ENCODE measurements around the gene AIG1. TPM values are rescaled to one million over a fixed set of nuclear protein-coding genes. Genes with fewer than 3 reads are reported as not detected.
"Not testable (repeated sequence)": the region's sequence is repeated elsewhere in the genome, so short reads cannot be mapped to it uniquely, and the experiment has no call there.

Gene AIG1
- total RNA-seq, 2 experiments from 2014 or later, result 0.40 to 0.85 TPM

DNA sequence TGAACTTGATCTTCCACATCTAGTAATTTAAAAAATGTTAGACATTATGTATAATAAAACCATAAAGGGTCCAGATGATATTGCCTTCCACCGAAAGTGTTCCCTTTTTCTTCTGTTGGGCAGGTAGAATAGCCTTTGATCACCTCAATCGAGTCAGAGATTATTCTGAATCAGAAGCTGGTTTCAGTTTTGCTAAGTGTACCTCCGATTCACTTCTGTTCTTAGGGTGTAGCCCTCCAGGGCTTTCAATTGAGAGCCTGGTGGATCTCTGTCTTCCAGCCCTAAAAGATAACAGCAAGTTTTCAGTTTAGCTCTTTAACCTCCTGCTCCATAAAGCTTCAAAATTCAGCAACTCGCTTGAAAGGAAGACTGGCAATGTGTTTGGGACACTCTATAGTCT, 21.1 kb upstream of the AIG1 start:
- BruUV-seq (replicated peaks), result no TSS peak
- H2AFZ ChIP-seq (ENCODE audit: low read length), result no peak overlapping the region

DNA sequence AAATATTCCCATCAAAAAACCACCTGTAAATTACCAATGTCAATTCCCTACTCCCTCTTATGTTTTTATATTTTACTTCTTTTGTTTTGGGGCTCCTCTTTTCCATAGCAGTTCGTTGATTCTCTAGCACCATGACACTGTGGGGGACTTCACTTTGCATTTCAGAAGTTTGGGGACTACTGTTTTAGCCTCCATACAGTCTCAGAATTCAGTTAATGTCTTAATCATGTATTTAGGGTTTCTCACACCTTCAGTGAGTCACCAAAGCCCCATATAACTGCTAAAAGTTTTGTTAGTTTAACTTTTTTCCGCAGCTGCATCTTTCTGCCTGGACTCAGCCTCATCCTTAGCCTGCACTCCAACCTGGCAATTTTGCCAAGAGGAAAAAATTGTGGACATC, 20.7 kb upstream of the AIG1 start:
- H2AFZ ChIP-seq (ENCODE audit: low read length), result no peak overlapping the region
- H3K4me1 ChIP-seq (ENCODE audit: insufficient read depth, low read length, poor library complexity, severe bottlenecking), result no peaks in the 10 kb centered on the region
- H3K4me3 ChIP-seq (ENCODE audit: low read depth, low read length, poor library complexity, severe bottlenecking), result no peak overlapping the region
- H3K79me2 ChIP-seq (ENCODE audit: insufficient read depth, low read depth, low read length), result no peaks in the 10 kb centered on the region
- H3K9me3 ChIP-seq (ENCODE audit: low read length), result no peaks in the 10 kb centered on the region
- BruUV-seq (replicated peaks), result no TSS peak
- DNase-seq (ENCODE audit: low spot score), result no peak
- H3K4me2 ChIP-seq (ENCODE audit: low read length), result no peak overlapping the region
- TF ChIP-seq, protein P1, sequence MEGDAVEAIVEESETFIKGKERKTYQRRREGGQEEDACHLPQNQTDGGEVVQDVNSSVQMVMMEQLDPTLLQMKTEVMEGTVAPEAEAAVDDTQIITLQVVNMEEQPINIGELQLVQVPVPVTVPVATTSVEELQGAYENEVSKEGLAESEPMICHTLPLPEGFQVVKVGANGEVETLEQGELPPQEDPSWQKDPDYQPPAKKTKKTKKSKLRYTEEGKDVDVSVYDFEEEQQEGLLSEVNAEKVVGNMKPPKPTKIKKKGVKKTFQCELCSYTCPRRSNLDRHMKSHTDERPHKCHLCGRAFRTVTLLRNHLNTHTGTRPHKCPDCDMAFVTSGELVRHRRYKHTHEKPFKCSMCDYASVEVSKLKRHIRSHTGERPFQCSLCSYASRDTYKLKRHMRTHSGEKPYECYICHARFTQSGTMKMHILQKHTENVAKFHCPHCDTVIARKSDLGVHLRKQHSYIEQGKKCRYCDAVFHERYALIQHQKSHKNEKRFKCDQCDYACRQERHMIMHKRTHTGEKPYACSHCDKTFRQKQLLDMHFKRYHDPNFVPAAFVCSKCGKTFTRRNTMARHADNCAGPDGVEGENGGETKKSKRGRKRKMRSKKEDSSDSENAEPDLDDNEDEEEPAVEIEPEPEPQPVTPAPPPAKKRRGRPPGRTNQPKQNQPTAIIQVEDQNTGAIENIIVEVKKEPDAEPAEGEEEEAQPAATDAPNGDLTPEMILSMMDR (conservative IDR thresholded peaks at IDR 0.05; ENCODE audit: low read length), result no peak
- TF ChIP-seq EZH2phosphoT487 (IDR thresholded peaks at IDR 0.05; ENCODE audit: borderline replicate concordance, low read depth, low read length), result no peak
- H3K27ac ChIP-seq (ENCODE audit: low read depth, low read length, poor library complexity, severe bottlenecking), result no peak overlapping the region
- no peaks in the 10 kb centered on the region for H4K20me1 ChIP-seq (ENCODE audit: insufficient read depth, low read length)
- intact Hi-C loops (cut with micrococcal nuclease; ENCODE audit: unreplicated experiment), result no loop called here
- H3K9me2 ChIP-seq (ENCODE audit: insufficient read depth, low read length), result no peaks in the 10 kb centered on the region
- ChIA-PET CTCF (ENCODE audit: unreplicated experiment) (no interaction called here), POLR2A (no interaction called here)
- H3K36me3 ChIP-seq (ENCODE audit: insufficient read depth, low read length), result no peaks in the 10 kb centered on the region

More for the DNA sequence above, 21.1 kb upstream of the AIG1 start:
- ChIA-PET CTCF (ENCODE audit: unreplicated experiment) (no interaction called here), POLR2A (no interaction called here)
- H3K27ac ChIP-seq (ENCODE audit: low read depth, low read length, poor library complexity, severe bottlenecking), result no peak overlapping the region
- H3K36me3 ChIP-seq (ENCODE audit: insufficient read depth, low read length), result no peaks in the 10 kb centered on the region
- intact Hi-C loops (cut with micrococcal nuclease; ENCODE audit: unreplicated experiment), result no loop called here
- no peaks in the 10 kb centered on the region for H3K79me2 ChIP-seq (ENCODE audit: insufficient read depth, low read depth, low read length)
- no peaks in the 10 kb centered on the region for H3K9me3 ChIP-seq (ENCODE audit: low read length)
- no peaks in the 10 kb centered on the region for H3K9me2 ChIP-seq (ENCODE audit: insufficient read depth, low read length)
- no peaks in the 10 kb centered on the region for H3K4me1 ChIP-seq (ENCODE audit: insufficient read depth, low read length, poor library complexity, severe bottlenecking)
- H4K20me1 ChIP-seq (ENCODE audit: insufficient read depth, low read length), result no peaks in the 10 kb centered on the region
- DNase-seq (ENCODE audit: low spot score), result no peak
- H3K4me2 ChIP-seq (ENCODE audit: low read length), result no peak overlapping the region
- H3K4me3 ChIP-seq (ENCODE audit: low read depth, low read length, poor library complexity, severe bottlenecking), result no peak overlapping the region
- TF ChIP-seq EZH2phosphoT487 (IDR thresholded peaks at IDR 0.05; ENCODE audit: borderline replicate concordance, low read depth, low read length), result no peak
- TF ChIP-seq, protein P1 (conservative IDR thresholded peaks at IDR 0.05; ENCODE audit: low read length), result no peak

DNA sequence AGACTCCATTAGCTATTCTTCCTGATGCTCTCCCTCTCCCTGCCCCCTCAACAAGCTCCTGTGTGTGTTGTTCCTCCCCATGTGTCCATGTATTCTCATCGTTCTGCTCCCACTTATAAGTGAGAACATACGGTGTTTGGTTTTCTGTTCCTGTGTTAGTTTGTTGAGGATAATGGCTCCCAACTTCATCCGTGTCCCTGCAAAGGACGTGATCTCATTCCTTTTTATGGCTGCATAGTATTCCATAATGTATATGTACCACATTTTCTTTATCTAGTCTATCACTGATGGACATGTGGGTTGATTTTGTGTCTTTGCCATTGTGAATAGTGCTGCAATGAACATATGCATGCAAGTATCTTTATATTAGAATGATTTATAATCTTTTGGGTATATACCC, 16.3 kb upstream of the AIG1 start:
- H3K9me2 ChIP-seq (ENCODE audit: insufficient read depth, low read length); H3K4me1 ChIP-seq (ENCODE audit: insufficient read depth, low read length, poor library complexity, severe bottlenecking); H3K9me3 ChIP-seq (ENCODE audit: low read length); CTCF ChIA-PET (ENCODE audit: unreplicated experiment); H4K20me1 ChIP-seq (ENCODE audit: insufficient read depth, low read length); H3K27ac ChIP-seq (ENCODE audit: low read depth, low read length, poor library complexity, severe bottlenecking); intact Hi-C loops (cut with micrococcal nuclease; ENCODE audit: unreplicated experiment); H2AFZ ChIP-seq (ENCODE audit: low read length); H3K4me2 ChIP-seq (ENCODE audit: low read length); H3K4me3 ChIP-seq (ENCODE audit: low read depth, low read length, poor library complexity, severe bottlenecking); BruUV-seq (replicated peaks); DNase-seq (ENCODE audit: low spot score); H3K36me3 ChIP-seq (ENCODE audit: insufficient read depth, low read length); H3K79me2 ChIP-seq (ENCODE audit: insufficient read depth, low read depth, low read length); POLR2A ChIA-PET: not testable (repeated sequence)
